Measurements from ENCODE around the gene LRRC23.

Gene LRRC23

GRCh38 chr12:6921996-6922946, 17.6 kb downstream of the LRRC23 start:
- no peak for TF ChIP-seq CTCF (IDR thresholded peaks at IDR 0.05; ENCODE audit: low read depth, low read length)
- no peak overlapping the region for H3K4me3 ChIP-seq (ENCODE audit: low read depth, low read length)

- H3K4me3 ChIP-seq (ENCODE audit: low read depth, low read length): no peak overlapping the region
- no peak for TF ChIP-seq CTCF (IDR thresholded peaks at IDR 0.05; ENCODE audit: low read depth, low read length)
These were observed 18.5 kb downstream of the LRRC23 start for GRCh38 chr12:6923003-6923732.

GRCh38 chr12:6923851-6924250, 19.2 kb downstream of the LRRC23 start:
- no peak overlapping the region for H3K4me3 ChIP-seq (ENCODE audit: low read depth, low read length)
- TF ChIP-seq CTCF (IDR thresholded peaks at IDR 0.05; ENCODE audit: low read depth, low read length): no peak

GRCh38 chr12:6925239-6925539, 20.6 kb downstream of the LRRC23 start:
- no peak for TF ChIP-seq CTCF (IDR thresholded peaks at IDR 0.05; ENCODE audit: low read depth, low read length)
- 0 out of 2 replicates have a peak overlapping the region, but pooled peaks have one; percentile 8 for H3K4me3 ChIP-seq (ENCODE audit: low read depth, low read length)

- TF ChIP-seq CTCF (IDR thresholded peaks at IDR 0.05; ENCODE audit: low read depth, low read length): no peak
- peak overlapping the region; percentile 70 for H3K4me3 ChIP-seq (ENCODE audit: low read depth, low read length)
These were observed 21.1 kb downstream of the LRRC23 start for GRCh38 chr12:6925540-6926279.

GRCh38 chr12:6927379-6928021, 22.9 kb downstream of the LRRC23 start, which contains the start of gene ATN1:
ATN1 (plus strand) TSS chr12:6927959; CDS start chr12:6934002, 6,043 bp downstream.
- TF ChIP-seq CTCF (IDR thresholded peaks at IDR 0.05; ENCODE audit: low read depth, low read length): no peak
- H3K4me3 ChIP-seq (ENCODE audit: low read depth, low read length): peak within 1 kb of the TSS; percentile 75

All from WI38 (cell line).